ENCODE results near the gene MYB. TPM values are rescaled to one million over a fixed set of nuclear protein-coding genes. Genes with fewer than 3 reads are reported as not detected.

The MYB gene
- total and polyA plus RNA-seq, 2 of the 8 experiments (the other 6 are each of a cell fraction or from before 2014, with no cell fraction given), result 4.0 to 7.6 TPM

DNA sequence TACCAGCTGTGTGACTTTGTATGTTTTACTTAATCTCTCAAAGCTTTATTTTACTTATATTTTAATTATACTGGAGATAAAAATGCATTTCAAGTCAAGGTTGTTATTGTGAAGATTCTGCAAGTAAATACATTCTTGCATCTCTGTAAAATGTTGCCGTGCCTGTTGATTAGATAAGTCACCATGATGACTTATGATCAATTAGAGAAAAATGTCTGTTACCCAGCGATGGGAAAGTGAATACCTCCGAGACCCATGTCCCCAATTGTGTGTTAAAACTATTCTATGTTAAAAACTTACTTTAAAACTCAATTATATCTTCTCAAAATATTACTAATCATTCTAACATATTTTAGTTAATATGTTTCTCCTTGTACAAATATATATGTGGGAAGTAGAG, 39.9 kb downstream of the MYB start:
- H3K79me1 ChIP-seq (ENCODE audit: low read depth, low read length), result no peaks in the 10 kb centered on the region
- H3K23ac ChIP-seq (ENCODE audit: insufficient read length), result no peak overlapping the region
- H2AFZ ChIP-seq (ENCODE audit: low read length), result no peak overlapping the region
- H4K8ac ChIP-seq (ENCODE audit: extremely low read depth, insufficient read depth, low read length), result no peak overlapping the region
- TF ChIP-seq CHD1 (IDR thresholded peaks at IDR 0.05; ENCODE audit: low read depth, low read length), result no peak
- no peak for TF ChIP-seq TCF12 (IDR thresholded peaks at IDR 0.05; ENCODE audit: low read depth, low read length)
- no peak for TF ChIP-seq SAP30 (IDR thresholded peaks at IDR 0.05; ENCODE audit: insufficient read depth, insufficient replicate concordance, low read length)
- no peak for TF ChIP-seq YY1 (IDR thresholded peaks at IDR 0.05; ENCODE audit: low read depth, low read length)
- TF ChIP-seq SIX5 (IDR thresholded peaks at IDR 0.05; ENCODE audit: low read depth, low read length), result no peak
- TF ChIP-seq ZNF274 (IDR thresholded peaks at IDR 0.05; ENCODE audit: borderline replicate concordance, extremely low read depth, low read length), result no peak
- H3K9me3 ChIP-seq (ENCODE audit: insufficient read depth in 2 of 2, low read depth in 1 of 2, low read length in 1 of 2), result no peaks in the 10 kb centered on the region
- H3K4ac ChIP-seq (replicated peaks; ENCODE audit: insufficient read length, low read depth, low read length), result no peak overlapping the region
- H3K27me3 ChIP-seq (replicated peaks in 1 of 4; ENCODE audit: control insufficient read depth in 3 of 4, extremely low read depth in 1 of 4, insufficient read depth in 3 of 4, low read length in 3 of 4), result no peaks in the 10 kb centered on the region
- no peak for DNase-seq (ENCODE audit: low read depth in 1 of 2, low spot score in 2 of 2)
- H2BK20ac ChIP-seq (ENCODE audit: low read length), result no peak overlapping the region
- no peaks in the 10 kb centered on the region for H3K23me2 ChIP-seq (ENCODE audit: low read depth, low read length)
- no peak overlapping the region for H2AK5ac ChIP-seq (ENCODE audit: low read depth, low read length)
- no peak overlapping the region for H3K4me3 ChIP-seq (ENCODE audit: extremely low read depth in 1 of 4, insufficient read depth in 2 of 4, low read depth in 3 of 4, low read length in 4 of 4)
- no peak overlapping the region for H3K18ac ChIP-seq (ENCODE audit: extremely low read depth, low read length)
- no peak overlapping the region for H2BK5ac ChIP-seq (ENCODE audit: low read depth, low read length)
- H2BK120ac ChIP-seq (replicated peaks; ENCODE audit: low read depth, low read length), result no peak overlapping the region
- H3K9ac ChIP-seq (replicated peaks in 1 of 4; ENCODE audit: extremely low read depth in 1 of 4, low read depth in 3 of 4, low read length in 3 of 4), result no peak overlapping the region
- no peak overlapping the region for H4K5ac ChIP-seq (ENCODE audit: insufficient read length, low read depth, low read length)
- no peak overlapping the region for H3K56ac ChIP-seq (replicated peaks; ENCODE audit: insufficient read length, low read depth, low read length)
- no peaks in the 10 kb centered on the region for H4K20me1 ChIP-seq (replicated peaks in 1 of 2; ENCODE audit: control insufficient read depth in 1 of 2, insufficient read depth in 2 of 2, low read length in 2 of 2)
- ChIA-PET POLR2A (ENCODE audit: partially characterized antibody) (no interaction called here), CTCF (ENCODE audit: partially characterized antibody) (interaction anchor here (0.6 kb wide), 1 partner anchor 9 kb away, joined by 5 read pairs; no protein-coding TSS in a partner anchor)
- peaks cover 0 to 25% (median 2%) of the 10 kb centered on the region in 4 experiments; a peak in 4 of 8 replicates for H3K36me3 ChIP-seq (ENCODE audit: control insufficient read depth in 2 of 4, insufficient read depth in 4 of 4, low read length in 3 of 4)
- no peak overlapping the region for H3K14ac ChIP-seq (ENCODE audit: insufficient read length)
- H3K4me1 ChIP-seq (replicated peaks in 1 of 4; ENCODE audit: control insufficient read depth in 3 of 4, insufficient read depth in 4 of 4, low read length in 3 of 4), result peaks cover 0 to 5% (median 0%) of the 10 kb centered on the region in 4 experiments; a peak in 1 of 7 replicates
- WGBS, 2 experiments (ENCODE audit: extremely low coverage in 1 of 2, insufficient coverage in 1 of 2, insufficient read length in 1 of 2, insufficient replicate concordance in 2 of 2, low coverage in 1 of 2, low lambda C conversion rate in 2 of 2, missing lambda C conversion rate in 1 of 2), result 92% methylated on average over 3 of the region's 3 CpGs; no CpG with 5 or more reads in 1 of the 2 experiments
- FAIRE-seq, result no peak
- no peak overlapping the region for H2BK15ac ChIP-seq (ENCODE audit: low read length)
- H4K91ac ChIP-seq (replicated peaks; ENCODE audit: insufficient read length, low read length), result no peak overlapping the region
- H3K4me2 ChIP-seq (ENCODE audit: insufficient read depth in 1 of 2, low read depth in 2 of 2, low read length in 2 of 2), result no peak overlapping the region
- no peak overlapping the region for H2BK12ac ChIP-seq (ENCODE audit: low read depth, low read length)
- H3K27ac ChIP-seq (ENCODE audit: low read depth, low read length), result no peak overlapping the region
- no peaks in the 10 kb centered on the region for H3K79me2 ChIP-seq (ENCODE audit: control insufficient read depth in 1 of 2, insufficient read depth in 2 of 2, low read length in 2 of 2)

Data from H1 (cell line).